Fibroblast of lung (primary cell): ENCODE results near the gene ANAPC2.

ENCODE experiments used
- EZH2 ChIP-seq: IDR thresholded peaks from 2 replicates; pipeline ENCODE4 v1.5.1; 2012; ENCODE audit warnings: low read length, control low read depth, mild to moderate bottlenecking; ENCODE audit errors: missing control alignments
- TF ChIP-seq, protein P1 (sequence below), 2 donors: IDR thresholded peaks in 1 of 2; conservative IDR thresholded peaks in 1 of 2; 1 replicate in 1 of 2; 2 replicates in 1 of 2; pipeline ENCODE4 v1.5.1; 2011 to 2012; ENCODE audit warnings: low read length in 2 of 2, control low read depth in 1 of 2, inconsistent platforms in 1 of 2, low read depth in 1 of 2, mild to moderate bottlenecking in 1 of 2

DNA sequence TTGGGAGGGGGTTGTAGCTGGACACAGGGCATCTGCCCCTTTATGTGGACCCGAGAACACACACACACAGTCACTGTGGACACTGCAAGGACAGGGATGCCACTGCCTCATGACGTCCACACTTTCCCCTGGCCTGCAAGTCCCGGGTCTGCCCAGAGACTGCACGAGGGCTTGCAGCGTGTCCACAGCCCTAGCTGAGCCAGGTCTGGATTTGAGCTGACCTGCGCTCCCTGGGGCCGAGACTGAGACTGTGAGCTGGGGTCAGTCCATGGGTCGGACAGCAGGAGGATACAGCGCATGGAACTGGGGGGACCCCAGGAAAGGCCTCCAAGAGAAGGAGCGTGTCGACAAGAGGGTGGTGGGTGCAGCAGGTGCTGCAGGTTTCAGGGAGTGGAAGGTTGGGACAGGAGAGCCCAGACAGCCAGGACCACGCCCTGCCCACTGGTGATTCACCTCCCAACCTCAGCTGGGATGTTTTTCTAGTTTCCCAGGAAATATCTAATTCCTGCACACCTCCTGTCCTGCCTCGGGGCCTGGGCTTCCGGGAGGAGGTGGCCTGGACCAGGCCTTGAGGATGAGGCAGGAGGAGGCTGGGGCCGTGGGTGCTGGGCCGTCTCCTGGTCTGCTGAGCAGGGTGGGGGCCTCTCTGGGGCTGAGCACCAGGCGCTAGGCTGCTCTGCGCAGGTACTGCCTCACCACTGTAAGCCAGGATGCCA, 38.1 kb upstream of the ANAPC2 start:
- TF ChIP-seq, protein P1, sequence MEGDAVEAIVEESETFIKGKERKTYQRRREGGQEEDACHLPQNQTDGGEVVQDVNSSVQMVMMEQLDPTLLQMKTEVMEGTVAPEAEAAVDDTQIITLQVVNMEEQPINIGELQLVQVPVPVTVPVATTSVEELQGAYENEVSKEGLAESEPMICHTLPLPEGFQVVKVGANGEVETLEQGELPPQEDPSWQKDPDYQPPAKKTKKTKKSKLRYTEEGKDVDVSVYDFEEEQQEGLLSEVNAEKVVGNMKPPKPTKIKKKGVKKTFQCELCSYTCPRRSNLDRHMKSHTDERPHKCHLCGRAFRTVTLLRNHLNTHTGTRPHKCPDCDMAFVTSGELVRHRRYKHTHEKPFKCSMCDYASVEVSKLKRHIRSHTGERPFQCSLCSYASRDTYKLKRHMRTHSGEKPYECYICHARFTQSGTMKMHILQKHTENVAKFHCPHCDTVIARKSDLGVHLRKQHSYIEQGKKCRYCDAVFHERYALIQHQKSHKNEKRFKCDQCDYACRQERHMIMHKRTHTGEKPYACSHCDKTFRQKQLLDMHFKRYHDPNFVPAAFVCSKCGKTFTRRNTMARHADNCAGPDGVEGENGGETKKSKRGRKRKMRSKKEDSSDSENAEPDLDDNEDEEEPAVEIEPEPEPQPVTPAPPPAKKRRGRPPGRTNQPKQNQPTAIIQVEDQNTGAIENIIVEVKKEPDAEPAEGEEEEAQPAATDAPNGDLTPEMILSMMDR (conservative IDR thresholded peaks at IDR 0.05 in 1 of 2, IDR thresholded peaks at IDR 0.05 in 1 of 2; ENCODE audit: low read depth in 1 of 2, low read length in 2 of 2), result no peak
- TF ChIP-seq EZH2, result no peak
